ENCODE measurements around the gene DGKH.

GRCh38 chr13:42040730-42041010 is 7.8 kb upstream of the DGKH start:
- TF ChIP-seq POLR2AphosphoS5 (IDR thresholded peaks at IDR 0.05): no peak
- no peak for TF ChIP-seq CTCF (IDR thresholded peaks at IDR 0.05)
- TF ChIP-seq EP300 (IDR thresholded peaks at IDR 0.05): no peak

Data from esophagus muscularis mucosa (tissue), 4 donors.